Measurements from ENCODE around the gene THRAP3. TPM values are rescaled to one million over a fixed set of nuclear protein-coding genes. Genes with fewer than 3 reads are reported as not detected.

Gene THRAP3
- total RNA-seq, 4 donors from 2014 or later: 64.1 to 102 (median 76.9) TPM

DNA sequence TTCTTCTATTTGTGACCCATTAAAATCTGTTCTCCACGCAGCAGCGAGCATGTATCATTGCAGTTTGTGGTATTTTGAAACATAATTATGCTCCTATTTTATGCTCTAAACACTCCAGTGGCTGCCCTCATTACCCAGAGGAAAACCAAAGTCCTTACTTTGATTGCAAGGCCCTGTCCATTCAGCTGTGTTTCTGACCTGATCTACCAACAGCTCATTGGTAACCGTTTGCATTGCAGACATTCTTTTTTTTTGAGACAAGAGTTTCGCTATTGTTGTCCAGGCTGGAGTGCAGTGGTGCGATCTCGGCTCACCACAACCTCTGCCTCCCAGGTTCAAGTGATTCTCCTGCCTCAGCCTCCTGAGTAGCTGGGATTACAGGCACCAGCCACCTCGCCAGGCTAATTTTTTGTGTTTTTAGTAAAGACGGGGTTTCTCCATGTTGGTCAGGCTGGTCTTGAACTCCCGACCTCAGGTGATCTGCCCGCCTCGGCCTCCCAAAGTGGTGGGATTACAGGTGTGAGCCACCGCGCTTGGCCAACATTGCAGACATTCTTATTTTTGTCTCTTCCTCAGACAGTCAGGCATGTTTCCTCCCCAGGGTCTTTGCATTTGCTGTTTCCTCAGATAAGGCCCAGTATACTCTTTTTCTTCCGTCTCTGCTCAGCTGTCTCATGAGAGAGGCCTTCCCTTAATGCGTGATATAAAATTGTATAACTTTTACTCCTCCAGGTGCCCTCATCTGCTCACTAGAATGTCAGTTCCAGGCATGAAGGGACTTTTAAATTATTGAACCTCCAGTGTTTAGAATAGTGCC is 32.5 kb downstream of the THRAP3 start:
- intact Hi-C loops (cut with DNase I; ENCODE audit: low total_unique reads): no loop called here
- peak in 1 of 2 donors; percentile 59 for DNase-seq (ENCODE audit: low spot score in 2 of 2)
- TF ChIP-seq POLR2A (IDR thresholded peaks at IDR 0.05) (no peak), CTCF (IDR thresholded peaks at IDR 0.05) (no peak)
- WGBS, 2 donors: 80 to 86% methylated on average over 14 to 15 of the region's 15 CpGs
- H3K4me3 ChIP-seq (ENCODE audit: low read depth, poor library complexity, severe bottlenecking): no peak overlapping the region

- TF ChIP-seq CTCF (IDR thresholded peaks at IDR 0.05) (no peak), POLR2A (IDR thresholded peaks at IDR 0.05) (no peak)
- intact Hi-C loops (cut with DNase I; ENCODE audit: low total_unique reads): no loop called here
- no peak overlapping the region for H3K4me3 ChIP-seq (ENCODE audit: low read depth, poor library complexity, severe bottlenecking)
- WGBS, 2 donors: 81 to 83% methylated on average over 2 of the region's 2 CpGs
- peak in 1 of 2 donors; percentile 60 for DNase-seq (ENCODE audit: low spot score in 2 of 2)
These were observed 33.1 kb downstream of the THRAP3 start for GRCh38 chr1:36257375-36257767.

DNA sequence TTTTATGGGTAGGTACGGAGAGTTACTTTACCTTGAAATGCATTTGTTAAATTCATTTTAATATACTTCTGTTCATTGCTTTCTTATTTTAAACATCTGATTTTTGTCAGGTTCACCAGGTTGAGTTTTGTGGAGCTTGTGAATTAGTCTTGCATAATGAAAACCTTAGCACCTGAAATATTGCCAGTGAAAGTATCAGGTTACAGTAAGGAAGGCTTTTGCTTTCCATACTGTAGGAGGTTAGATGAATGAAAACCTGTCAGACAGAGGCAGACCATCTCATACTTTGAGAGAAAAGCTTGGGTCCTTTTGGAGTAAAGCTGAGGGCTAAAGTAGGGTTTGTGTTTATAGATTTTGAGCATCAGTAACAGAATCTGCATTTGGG is 34.7 kb downstream of the THRAP3 start:
- intact Hi-C loops (cut with DNase I; ENCODE audit: low total_unique reads): no loop called here
- 77 to 80% methylated on average over 1 of the region's 1 CpG for whole genome bisulfite sequencing, 2 donors
- DNase-seq (ENCODE audit: low spot score in 2 of 2): no peak
- H3K4me3 ChIP-seq (ENCODE audit: low read depth, poor library complexity, severe bottlenecking): no peak overlapping the region
- no peak for TF ChIP-seq POLR2A (IDR thresholded peaks at IDR 0.05)
- TF ChIP-seq CTCF (IDR thresholded peaks at IDR 0.05): no peak

DNA sequence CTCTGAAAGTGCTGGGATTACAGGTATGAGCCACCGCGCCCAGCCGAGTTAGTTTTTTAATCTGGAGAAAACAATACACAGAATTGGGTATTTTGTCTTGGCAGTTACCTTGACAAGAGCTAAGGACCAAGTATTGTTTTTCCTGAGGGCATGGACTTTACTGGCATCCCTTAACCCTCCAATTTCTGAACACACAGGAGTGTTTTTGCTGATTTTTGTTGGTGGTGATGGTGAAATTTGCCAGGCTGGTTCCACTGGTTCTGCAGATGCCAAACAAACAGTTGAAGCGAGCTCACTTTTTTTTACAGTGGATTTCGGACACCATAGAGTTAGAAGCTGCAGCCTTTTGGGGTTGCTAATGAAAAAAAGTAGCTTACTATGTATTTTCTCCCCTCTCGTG is 44.7 kb downstream of the THRAP3 start:
- 71 to 75% methylated on average over 6 of the region's 6 CpGs for WGBS, 2 donors
- intact Hi-C loops (cut with DNase I; ENCODE audit: low total_unique reads): no loop called here
- no peak for DNase-seq (ENCODE audit: low spot score in 2 of 2)
- no peak overlapping the region for H3K4me3 ChIP-seq (ENCODE audit: low read depth, poor library complexity, severe bottlenecking)
- TF ChIP-seq CTCF (IDR thresholded peaks at IDR 0.05): no peak
- TF ChIP-seq POLR2A (IDR thresholded peaks at IDR 0.05): no peak

DNA sequence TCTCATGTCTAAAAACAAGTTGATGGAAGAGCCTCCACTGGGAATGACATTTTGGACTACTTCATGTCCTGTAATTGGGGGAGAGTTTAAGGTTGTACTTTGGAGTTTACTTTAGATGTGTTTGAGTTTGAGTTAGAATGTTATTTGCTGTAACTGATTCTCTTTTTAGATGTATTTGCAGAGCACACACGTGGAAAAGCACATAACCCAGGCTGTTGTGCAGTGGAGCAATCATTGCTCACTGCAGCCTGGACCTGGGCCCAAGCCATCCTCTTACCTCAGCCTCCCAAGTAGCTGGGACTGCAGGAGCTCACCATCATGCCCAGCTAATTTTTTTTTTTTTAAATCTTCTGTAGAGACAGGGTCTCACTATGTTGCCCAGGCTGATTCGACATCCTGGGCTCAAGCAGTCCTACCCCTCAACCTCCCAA is 45.2 kb downstream of the THRAP3 start:
- DNase-seq (ENCODE audit: low spot score in 2 of 2): no peak
- intact Hi-C loops (cut with DNase I; ENCODE audit: low total_unique reads): no loop called here
- WGBS, 2 donors: 57 to 65% methylated on average over 2 of the region's 2 CpGs

More for the DNA sequence above, 45.2 kb downstream of the THRAP3 start:
- H3K4me3 ChIP-seq (ENCODE audit: low read depth, poor library complexity, severe bottlenecking): no peak overlapping the region
- TF ChIP-seq POLR2A (IDR thresholded peaks at IDR 0.05) (no peak), CTCF (IDR thresholded peaks at IDR 0.05) (no peak)

Measured in lower leg skin (tissue), 4 donors.